ENCODE results near the gene SAA1.
A peak's percentile ranks its signal among the peaks of the same experiment; 100 is the strongest.
"Not testable (repeated sequence)": the region's sequence is repeated elsewhere in the genome, so short reads cannot be mapped to it uniquely, and the experiment has no call there.

SAA1 gene

GRCh38 chr11:18265949-18266348, at the start of gene SAA1:
SAA1 (plus strand) TSS chr11:18266264; CDS start chr11:18266888, 624 bp downstream.
- no peak for DNase-seq

- no peak for DNase-seq
Measured at GRCh38 chr11:18221274-18221876, 44.7 kb upstream of the SAA1 start.

- no peak for DNase-seq
Measured at GRCh38 chr11:18222814-18223421, 43.1 kb upstream of the SAA1 start.

GRCh38 chr11:18223591-18224387, 42.3 kb upstream of the SAA1 start:
- no peak for DNase-seq

GRCh38 chr11:18225913-18226312, 40.2 kb upstream of the SAA1 start:
- no peak for DNase-seq

- DNase-seq = no peak
Measured at GRCh38 chr11:18229501-18229900, 36.6 kb upstream of the SAA1 start.

- DNase-seq = no peak
Measured at GRCh38 chr11:18230859-18231258, 35.2 kb upstream of the SAA1 start.

GRCh38 chr11:18233912-18234311, 32.2 kb upstream of the SAA1 start:
- no peak for DNase-seq

GRCh38 chr11:18235394-18236334, 30.4 kb upstream of the SAA1 start:
- DNase-seq = no peak

GRCh38 chr11:18236664-18237356, 29.3 kb upstream of the SAA1 start, which contains the start of gene SAA4:
SAA4 (minus strand) TSS chr11:18236802; CDS start chr11:18235926, 876 bp downstream.
- DNase-seq = no peak

GRCh38 chr11:18239655-18240054, 26.4 kb upstream of the SAA1 start:
- no peak for DNase-seq

GRCh38 chr11:18243783-18244362, 22.2 kb upstream of the SAA1 start:
- peak; percentile 73 for DNase-seq

- DNase-seq = no peak
Measured at GRCh38 chr11:18245396-18245795, 20.7 kb upstream of the SAA1 start.

GRCh38 chr11:18246379-18247190, 19.5 kb upstream of the SAA1 start:
- DNase-seq = peak; percentile 23

GRCh38 chr11:18247191-18247581, 18.9 kb upstream of the SAA1 start:
- DNase-seq = not testable (repeated sequence)

GRCh38 chr11:18248561-18248960, 17.5 kb upstream of the SAA1 start, which contains the start of gene SAA2:
SAA2 (minus strand) TSS chr11:18248668; CDS start chr11:18248011, 657 bp downstream.
- no peak for DNase-seq

- no peak for DNase-seq
Measured at GRCh38 chr11:18253233-18253632, 12.8 kb upstream of the SAA1 start.

- DNase-seq = no peak
Measured at GRCh38 chr11:18253778-18254338, 12.2 kb upstream of the SAA1 start.

GRCh38 chr11:18254781-18255361, 11.2 kb upstream of the SAA1 start:
- no peak for DNase-seq

GRCh38 chr11:18259259-18259658, 6.8 kb upstream of the SAA1 start:
- no peak for DNase-seq

Data from activated CD4-positive, alpha-beta T cell treated with anti-CD3 and anti-CD28 coated beads for 48 hours (primary cell).